EH (cell line): ENCODE measurements around the gene CXCL10.
A peak's percentile ranks its signal among the peaks of the same experiment; 100 is the strongest.
"Not testable (repeated sequence)": the region's sequence is repeated elsewhere in the genome, so short reads cannot be mapped to it uniquely, and the experiment has no call there.

Experiments
- DNase-seq: peaks from one replicate; pipeline ENCODE4 v3.0.0-alpha.2; 2015; ENCODE audit warnings: low read depth

CXCL10 gene

GRCh38 chr4:76024065-76024464 lies 768 bp upstream of the CXCL10 start:
- DNase-seq, result no peak

- no peak for DNase-seq
Measured at GRCh38 chr4:76022677-76023076, 620 bp downstream of the CXCL10 start.

- no peak for DNase-seq
Measured at GRCh38 chr4:76022031-76022430, 1.3 kb downstream of the CXCL10 start.

GRCh38 chr4:76017056-76017686 lies 6.1 kb downstream of the CXCL10 start:
- no peak for DNase-seq

DNA sequence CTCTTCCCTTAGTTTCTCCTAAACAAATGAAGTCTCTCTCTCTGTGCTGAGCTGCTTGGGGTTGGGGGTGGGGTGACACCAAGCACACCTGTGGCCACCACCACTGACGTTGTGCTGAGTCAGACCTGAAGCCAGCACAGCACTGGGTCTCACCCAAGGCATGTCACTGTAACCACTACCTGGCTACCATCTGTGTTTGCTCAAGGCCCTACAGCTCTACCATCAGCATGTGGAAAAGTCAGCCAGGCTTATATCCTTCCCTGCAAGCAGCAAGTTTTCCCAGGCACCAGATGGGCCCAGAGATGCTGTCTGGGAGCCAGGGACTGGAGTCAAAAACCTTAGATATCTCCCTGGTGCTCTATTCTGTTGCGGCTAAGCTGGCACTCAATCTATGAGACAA lies 6.9 kb downstream of the CXCL10 start:
- no peak for DNase-seq

GRCh38 chr4:76013540-76013939 lies 9.8 kb downstream of the CXCL10 start:
- no peak for DNase-seq

GRCh38 chr4:76012388-76012801 lies 10.9 kb downstream of the CXCL10 start:
- peak; percentile 41 for DNase-seq

GRCh38 chr4:76011700-76012387 lies 11.5 kb downstream of the CXCL10 start:
- peak; percentile 81 for DNase-seq

DNA sequence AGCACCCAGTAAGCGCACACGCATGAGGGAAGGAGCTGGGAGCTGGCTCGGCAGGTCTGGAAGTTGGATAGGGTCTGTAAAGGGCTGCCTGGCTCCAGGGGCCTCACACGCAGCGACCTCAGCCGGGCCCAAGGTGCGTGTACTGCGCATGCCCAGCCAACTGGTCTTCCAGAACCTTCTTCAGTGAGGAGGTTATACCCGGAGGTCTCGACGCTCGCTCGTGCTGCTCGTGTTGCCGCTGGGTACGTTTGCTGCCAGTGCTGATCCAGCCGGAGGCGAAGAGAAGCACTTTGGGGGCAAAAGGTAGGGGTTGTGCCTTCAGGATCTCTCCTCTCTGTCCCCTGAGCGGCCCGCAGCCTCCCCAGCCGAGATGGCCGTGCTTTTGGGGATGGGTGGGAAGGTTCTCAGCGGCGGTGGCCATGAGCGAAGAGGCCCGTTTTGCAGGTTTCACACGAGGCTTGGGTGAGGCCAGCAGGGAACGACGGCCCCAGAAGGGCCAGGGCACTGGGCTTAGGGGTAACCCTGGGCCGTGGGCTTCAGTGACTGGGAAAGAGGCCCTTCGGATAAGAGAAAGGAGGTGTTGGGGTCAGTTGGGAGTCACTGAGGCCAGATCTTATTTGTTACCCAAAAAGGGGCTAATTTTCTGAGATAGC lies 12.2 kb downstream of the CXCL10 start:
- no peak for DNase-seq

GRCh38 chr4:76010576-76010975 lies 12.7 kb downstream of the CXCL10 start:
- no peak for DNase-seq

GRCh38 chr4:76009311-76009710 lies 14.0 kb downstream of the CXCL10 start:
- no peak for DNase-seq

GRCh38 chr4:76007089-76007862 lies 16.0 kb downstream of the CXCL10 start, which contains the start of gene CXCL9:
CXCL9 (minus strand) TSS chr4:76007509; CDS start chr4:76007449, 60 bp downstream.
- DNase-seq, result no peak

GRCh38 chr4:76003620-76004019 lies 19.7 kb downstream of the CXCL10 start:
- no peak for DNase-seq

DNA sequence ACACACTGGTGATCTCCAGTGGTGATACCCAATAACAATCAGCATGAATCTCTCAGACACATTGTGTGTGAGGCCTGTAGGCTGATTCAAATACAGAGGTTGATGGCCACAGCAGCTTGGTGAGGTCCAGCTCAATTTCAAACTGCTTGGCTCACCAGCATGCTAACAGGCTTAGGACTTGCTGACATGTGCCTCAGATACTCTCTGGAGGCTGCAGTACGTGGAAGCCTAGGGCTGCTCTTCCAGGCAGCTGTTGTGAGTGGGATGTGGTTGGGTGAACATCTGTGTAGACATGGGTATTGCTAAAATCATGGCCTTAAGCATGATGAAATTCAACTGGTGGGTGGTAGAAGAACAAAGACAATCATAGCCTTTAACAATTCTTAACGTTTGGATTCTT lies 20.3 kb downstream of the CXCL10 start:
- no peak for DNase-seq

- DNase-seq, result peak; percentile 46
Measured at GRCh38 chr4:76002176-76002575, 21.1 kb downstream of the CXCL10 start.

DNA sequence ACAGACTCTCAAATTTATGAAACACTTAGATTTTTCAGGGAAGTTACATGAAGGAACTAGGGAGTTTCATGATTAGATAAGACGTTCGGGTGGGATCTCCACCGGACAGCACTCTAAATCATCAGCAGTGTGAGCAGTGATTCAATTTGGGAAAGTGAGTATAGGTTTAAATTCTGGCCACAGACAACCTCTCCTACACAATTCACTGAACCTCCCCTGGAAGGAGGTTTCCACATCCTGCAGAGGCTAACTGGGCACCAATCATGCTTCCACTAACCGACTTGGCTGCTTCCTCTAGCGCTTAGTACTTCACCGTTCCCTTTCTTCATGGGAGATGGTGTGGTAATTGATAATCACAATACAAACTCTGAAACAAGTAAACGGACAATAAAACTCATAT lies 21.6 kb downstream of the CXCL10 start:
- DNase-seq, result no peak

GRCh38 chr4:76000279-76000678 lies 23.0 kb downstream of the CXCL10 start:
- no peak for DNase-seq

- not testable (repeated sequence) for DNase-seq
Measured at GRCh38 chr4:75998525-75999147, 24.7 kb downstream of the CXCL10 start.

DNA sequence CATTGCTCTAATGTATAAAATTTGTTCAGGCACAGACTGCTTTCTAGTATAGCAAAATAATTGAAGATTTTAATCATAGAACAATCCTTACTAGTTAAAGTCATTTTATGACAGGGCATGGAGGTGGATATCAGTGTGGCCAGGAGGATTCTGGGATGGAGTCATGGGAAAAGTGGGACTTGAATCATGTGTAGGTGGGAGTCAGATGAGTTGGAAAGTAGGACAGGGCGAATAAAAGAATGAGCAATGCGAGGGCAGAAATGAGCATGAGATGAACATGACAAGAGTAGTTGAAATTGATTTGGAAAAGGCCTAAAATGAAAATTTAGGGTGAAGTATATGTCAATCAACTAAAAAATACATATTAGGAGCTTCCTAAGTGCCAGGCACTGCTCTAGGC lies 25.4 kb downstream of the CXCL10 start:
- DNase-seq, result no peak

DNA sequence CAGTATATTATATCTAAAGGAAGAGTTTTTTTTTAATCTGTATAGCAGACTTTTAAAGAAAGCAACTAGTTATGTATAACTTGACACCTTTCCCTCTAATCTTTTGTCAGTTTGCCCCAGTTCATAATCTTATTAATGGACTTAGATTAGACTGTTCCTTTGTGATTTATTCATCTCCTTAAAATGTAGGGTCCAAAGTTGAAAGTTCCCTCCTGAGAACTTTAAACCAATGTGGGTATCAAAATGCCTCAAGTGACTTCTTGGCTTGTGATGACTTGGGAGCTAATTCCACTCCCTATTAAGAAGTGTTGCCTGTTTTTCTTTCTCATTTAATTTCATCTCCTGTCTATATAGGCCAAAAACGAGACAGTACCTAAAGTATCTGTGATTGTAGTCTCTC lies 26.2 kb downstream of the CXCL10 start:
- DNase-seq, result no peak

DNA sequence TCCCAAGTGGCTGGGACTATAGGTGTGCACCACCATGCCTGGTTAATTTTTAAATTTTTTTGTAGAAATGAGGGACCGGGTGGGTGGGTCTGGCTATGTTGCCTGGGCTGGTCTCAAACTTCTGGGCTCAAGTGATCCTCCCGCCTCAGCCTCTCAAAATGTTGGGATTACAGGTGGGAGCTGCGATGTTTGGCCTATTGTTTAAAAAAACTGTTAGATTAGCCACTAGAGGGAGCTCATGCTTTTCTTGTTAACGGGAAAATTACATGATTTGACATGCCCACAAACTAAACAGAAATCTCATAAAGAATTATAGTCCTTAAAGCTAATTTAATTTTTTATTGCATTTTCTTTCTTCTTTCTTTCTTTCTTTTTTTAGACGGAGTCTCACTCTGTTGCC lies 27.6 kb downstream of the CXCL10 start:
- DNase-seq, result peak; percentile 55

GRCh38 chr4:75992462-75992861 lies 30.8 kb downstream of the CXCL10 start:
- DNase-seq, result no peak
